ENCODE data around the gene PLEKHM1. TPM values are rescaled to one million over a fixed set of nuclear protein-coding genes. Genes with fewer than 3 reads are reported as not detected.
A peak's percentile ranks its signal among the peaks of the same experiment; 100 is the strongest.

The PLEKHM1 gene
- total RNA-seq, 1 donor from 2014 or later = 69.6 TPM

DNA sequence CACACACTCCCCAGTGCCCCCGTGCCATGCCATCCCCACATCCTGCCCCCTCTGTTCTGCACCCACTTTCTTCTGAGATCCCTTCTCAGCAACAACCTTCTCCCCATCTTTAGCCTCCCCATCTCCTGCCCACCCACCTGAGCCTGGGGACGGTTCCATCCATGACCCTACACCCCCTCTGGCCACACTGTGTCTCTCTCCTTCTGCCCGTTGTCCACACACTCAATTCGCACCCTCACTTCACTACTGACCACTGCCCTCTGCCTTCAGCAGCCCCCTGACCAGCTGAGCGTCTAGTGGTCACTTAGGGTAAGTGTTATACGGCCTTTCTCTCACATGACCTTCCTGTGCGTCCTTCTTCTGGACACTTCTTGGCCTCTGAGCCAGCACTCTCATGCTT, 64.0 kb downstream of the PLEKHM1 start:
- DNase-seq (peak; percentile 22), ATAC-seq (no peak)
- Histone ChIP-seq H3K9me3 (no peaks in the 10 kb centered on the region), H3K27me3 (ENCODE audit: low read depth) (no peaks in the 10 kb centered on the region), H3K4me1 (peaks cover 60% of the 10 kb centered on the region), H3K4me3 (no peak overlapping the region), H3K27ac (no peak overlapping the region), H3K36me3 (peaks cover 7% of the 10 kb centered on the region)
- intact Hi-C loops (cut with DNase I) = no loop called here
- TF ChIP-seq, protein P1, sequence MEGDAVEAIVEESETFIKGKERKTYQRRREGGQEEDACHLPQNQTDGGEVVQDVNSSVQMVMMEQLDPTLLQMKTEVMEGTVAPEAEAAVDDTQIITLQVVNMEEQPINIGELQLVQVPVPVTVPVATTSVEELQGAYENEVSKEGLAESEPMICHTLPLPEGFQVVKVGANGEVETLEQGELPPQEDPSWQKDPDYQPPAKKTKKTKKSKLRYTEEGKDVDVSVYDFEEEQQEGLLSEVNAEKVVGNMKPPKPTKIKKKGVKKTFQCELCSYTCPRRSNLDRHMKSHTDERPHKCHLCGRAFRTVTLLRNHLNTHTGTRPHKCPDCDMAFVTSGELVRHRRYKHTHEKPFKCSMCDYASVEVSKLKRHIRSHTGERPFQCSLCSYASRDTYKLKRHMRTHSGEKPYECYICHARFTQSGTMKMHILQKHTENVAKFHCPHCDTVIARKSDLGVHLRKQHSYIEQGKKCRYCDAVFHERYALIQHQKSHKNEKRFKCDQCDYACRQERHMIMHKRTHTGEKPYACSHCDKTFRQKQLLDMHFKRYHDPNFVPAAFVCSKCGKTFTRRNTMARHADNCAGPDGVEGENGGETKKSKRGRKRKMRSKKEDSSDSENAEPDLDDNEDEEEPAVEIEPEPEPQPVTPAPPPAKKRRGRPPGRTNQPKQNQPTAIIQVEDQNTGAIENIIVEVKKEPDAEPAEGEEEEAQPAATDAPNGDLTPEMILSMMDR (IDR thresholded peaks at IDR 0.05) = no peak

DNA sequence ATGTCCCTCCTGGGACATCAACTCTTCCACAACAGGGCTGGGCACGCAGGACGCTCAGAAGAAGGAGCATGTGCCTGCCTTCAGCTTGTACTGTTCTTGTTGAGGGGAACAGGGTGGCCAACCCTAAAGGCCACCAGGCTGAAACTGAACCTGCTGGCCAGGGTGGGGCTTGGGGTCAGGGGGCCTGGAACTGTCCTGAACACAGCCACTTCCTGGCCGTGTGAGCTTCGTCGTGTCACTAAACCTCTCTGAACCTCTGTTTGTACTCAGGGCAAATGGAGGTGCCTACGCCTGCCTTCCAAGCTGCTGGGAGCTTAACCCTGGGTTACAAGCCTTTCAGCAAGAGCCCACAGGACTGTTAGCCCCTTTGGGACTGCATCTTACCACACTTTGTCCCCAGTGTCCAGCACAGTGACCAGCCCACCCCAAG, 64.5 kb downstream of the PLEKHM1 start:
- Histone ChIP-seq H3K4me3 (no peak overlapping the region), H3K4me1 (peaks cover 54% of the 10 kb centered on the region), H3K27me3 (ENCODE audit: low read depth) (no peaks in the 10 kb centered on the region), H3K36me3 (peaks cover 7% of the 10 kb centered on the region), H3K27ac (no peak overlapping the region), H3K9me3 (no peaks in the 10 kb centered on the region)
- TF ChIP-seq, protein P1 (IDR thresholded peaks at IDR 0.05) = peak; percentile 30
- ATAC-seq (no peak), DNase-seq (no peak)
- intact Hi-C loops (cut with DNase I) = no loop called here

DNA sequence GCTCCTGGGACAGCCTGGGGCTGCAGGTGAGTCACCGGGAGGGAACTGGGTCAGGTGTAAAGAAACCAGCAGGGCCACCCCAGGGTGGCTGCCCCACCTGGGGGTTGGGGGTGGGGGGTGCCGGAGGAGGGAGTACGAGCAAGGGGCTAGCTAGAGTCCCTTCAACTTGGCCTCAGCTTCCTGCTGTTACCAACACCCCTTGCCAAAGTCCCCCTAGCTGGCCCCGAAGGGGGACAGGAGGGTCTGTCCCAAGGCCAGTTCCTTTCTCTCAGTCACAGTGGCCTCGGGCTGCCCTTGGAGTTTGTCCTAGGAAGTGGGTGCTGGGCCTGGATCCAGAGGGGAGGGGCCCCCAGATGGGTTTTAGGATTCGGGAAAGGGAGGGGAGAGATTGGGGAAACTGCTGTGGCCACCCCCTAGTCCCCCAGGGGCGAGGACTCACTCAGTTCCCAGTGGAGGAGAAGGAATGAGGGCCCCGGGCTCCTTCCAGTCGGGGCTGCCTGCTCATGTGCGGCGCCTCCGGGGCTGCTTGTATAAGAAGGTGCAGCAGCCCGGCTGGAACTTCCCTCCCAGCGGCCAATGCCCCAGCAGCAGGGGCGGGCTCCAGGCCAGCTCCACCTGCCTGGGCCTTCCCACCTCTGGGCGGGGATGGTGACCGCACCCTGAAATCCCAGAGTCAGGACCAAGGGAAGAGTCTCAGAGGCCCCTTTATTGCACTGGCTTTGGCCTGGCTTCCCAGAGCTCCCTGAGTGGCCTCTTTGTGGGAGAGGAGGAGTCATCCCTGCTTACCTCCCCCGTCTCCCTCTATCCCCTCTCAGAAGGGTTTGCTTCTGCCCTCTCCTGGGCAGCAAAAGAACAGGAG, 65.2 kb downstream of the PLEKHM1 start:
- DNase-seq (peak; percentile 88), ATAC-seq (peak; percentile 84 to 88)
- TF ChIP-seq, protein P1 (IDR thresholded peaks at IDR 0.05) = no peak
- Histone ChIP-seq H3K27ac (peak overlapping the region; percentile 79), H3K36me3 (peaks cover 7% of the 10 kb centered on the region), H3K4me1 (peaks cover 48% of the 10 kb centered on the region), H3K4me3 (peak overlapping the region; percentile 43), H3K27me3 (ENCODE audit: low read depth) (no peaks in the 10 kb centered on the region), H3K9me3 (no peaks in the 10 kb centered on the region)
- intact Hi-C loops (cut with DNase I) = no loop called here

DNA sequence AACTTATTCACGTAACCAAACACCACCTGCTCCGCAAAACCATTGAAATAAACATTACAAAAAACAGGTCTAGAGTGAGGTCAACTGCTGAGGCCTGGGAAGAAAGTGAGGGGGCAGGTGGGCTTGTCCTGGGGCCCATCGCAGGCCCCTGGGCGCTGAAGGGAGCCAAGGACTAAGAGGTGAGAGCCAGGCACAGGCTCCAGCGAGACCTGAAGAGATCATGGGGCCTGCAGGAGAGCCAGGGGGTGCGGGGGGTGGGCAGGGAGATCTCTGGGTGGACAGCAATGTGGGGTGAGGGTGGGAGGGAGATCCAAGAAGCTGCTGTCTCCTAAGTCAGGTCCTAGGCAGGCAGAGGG, 65.8 kb downstream of the PLEKHM1 start:
- DNase-seq (no peak), ATAC-seq (no peak)
- no peaks in the 10 kb centered on the region for H3K9me3 ChIP-seq
- H3K27ac ChIP-seq = peak overlapping the region; percentile 79
- TF ChIP-seq, protein P1 (IDR thresholded peaks at IDR 0.05) = no peak
- intact Hi-C loops (cut with DNase I) = no loop called here
- H3K36me3 ChIP-seq = peaks cover 7% of the 10 kb centered on the region
- H3K4me1 ChIP-seq = peaks cover 43% of the 10 kb centered on the region
- H3K27me3 ChIP-seq (ENCODE audit: low read depth) = no peaks in the 10 kb centered on the region
- H3K4me3 ChIP-seq = peak overlapping the region; percentile 43

DNA sequence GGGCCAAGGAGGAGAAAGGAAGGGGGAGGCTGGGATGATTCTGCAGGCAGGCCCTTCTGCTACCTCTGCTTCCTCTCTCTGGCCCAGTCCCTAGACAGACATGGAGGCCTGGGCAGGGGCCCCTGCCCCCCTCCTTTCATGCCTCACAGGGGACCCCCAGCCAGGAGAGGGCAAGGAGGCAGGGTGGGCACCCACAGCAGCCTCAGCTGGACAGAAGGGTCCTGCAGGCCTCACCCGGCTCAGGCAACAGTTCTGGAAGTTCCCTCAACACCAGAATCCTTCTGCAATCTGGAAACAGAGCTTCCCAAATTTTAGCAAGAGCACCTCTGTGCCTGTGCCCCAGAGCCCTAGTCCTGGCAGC, 66.6 kb downstream of the PLEKHM1 start:
- Histone ChIP-seq H3K4me1 (peaks cover 38% of the 10 kb centered on the region), H3K9me3 (no peaks in the 10 kb centered on the region), H3K4me3 (no peak overlapping the region), H3K36me3 (peaks cover under 1% of the 10 kb centered on the region), H3K27ac (no peak overlapping the region), H3K27me3 (ENCODE audit: low read depth) (no peaks in the 10 kb centered on the region)
- ATAC-seq = no peak
- no peak for DNase-seq
- TF ChIP-seq, protein P1 (IDR thresholded peaks at IDR 0.05) = no peak
- intact Hi-C loops (cut with DNase I) = no loop called here

Data from lower lobe of right lung (tissue), 2 donors.